ENCODE results near the gene ADAM8. TPM values are rescaled to one million over a fixed set of nuclear protein-coding genes. Genes with fewer than 3 reads are reported as not detected.

The ADAM8 gene
- total and polyA plus RNA-seq, 10 of the 15 experiments (the other 5 are each of a cell fraction or from before 2014, with no cell fraction given), result 0.37 to 92.7 (median 21.7) TPM

DNA sequence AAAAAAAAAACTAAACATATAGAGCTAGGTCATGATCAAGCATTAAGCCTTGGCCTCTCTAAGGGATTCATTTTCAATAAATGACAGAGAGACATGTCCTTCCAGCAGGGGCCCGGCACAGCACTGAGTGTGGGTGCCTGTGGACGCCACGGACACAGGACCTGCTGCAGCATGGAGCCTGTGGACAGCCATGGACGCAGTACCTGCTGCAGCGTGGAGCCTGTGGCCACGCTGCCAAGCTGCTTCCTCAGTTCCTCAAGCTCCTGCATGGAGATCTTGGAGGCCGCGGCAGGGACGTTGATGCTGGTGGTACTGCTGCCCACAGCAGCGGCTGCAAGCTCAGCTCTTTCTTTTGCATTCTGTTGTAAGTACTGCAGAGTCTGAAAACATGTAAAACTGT lies 22.6 kb upstream of the ADAM8 start:
- no peak overlapping the region for H3K4me3 ChIP-seq
- SMC1A ChIA-PET (ENCODE audit: uncharacterized antibody, unreplicated experiment), result no interaction called here
- no peak for FAIRE-seq
- RAD21 ChIA-PET (ENCODE audit: unreplicated experiment), result no interaction called here
- WGBS (ENCODE audit: insufficient coverage, insufficient replicate concordance, low lambda C conversion rate, missing lambda C conversion rate), result 99% methylated on average over 10 of the region's 10 CpGs
- POLR2A ChIA-PET, result no interaction called here
- in situ Hi-C loops (cut with MboI), result no loop called here
- H4K20me1 ChIP-seq (ENCODE audit: control insufficient read depth, insufficient read depth), result no peaks in the 10 kb centered on the region
- intact Hi-C loops (cut with micrococcal nuclease; ENCODE audit: unreplicated experiment), result no loop called here
- H2AFZ ChIP-seq (ENCODE audit: control insufficient read depth, low read depth, low read length), result no peak overlapping the region
- H3K79me2 ChIP-seq (ENCODE audit: control insufficient read depth, insufficient read depth, low read length), result peaks cover 6% of the 10 kb centered on the region
- H3K36me3 ChIP-seq (ENCODE audit: control insufficient read depth in 2 of 2, insufficient read depth in 2 of 2, low read length in 1 of 2), result peaks cover 25 to 33% of the 10 kb centered on the region in 2 experiments
- CTCF ChIA-PET, result interaction anchor here (1.3 to 1.6 kb wide), 2 partner anchors 9 to 21 kb away, joined by 3 to 5 read pairs; no protein-coding TSS in a partner anchor
- no peak for TF ChIP-seq NFYA (IDR thresholded peaks at IDR 0.05; ENCODE audit: borderline replicate concordance, low read depth, low read length)
- no peak for TF ChIP-seq ZNF622 (IDR thresholded peaks at IDR 0.05)
- TF ChIP-seq ETV6 (conservative IDR thresholded peaks at IDR 0.05 in 1 of 2, IDR thresholded peaks at IDR 0.05 in 1 of 2; ENCODE audit: borderline replicate concordance in 1 of 2, low read depth in 1 of 2), result no peak
- TF ChIP-seq FOXM1 (IDR thresholded peaks at IDR 0.05; ENCODE audit: low read depth, low read length), result no peak
- no peak for TF ChIP-seq EZH2 (IDR thresholded peaks at IDR 0.05; ENCODE audit: borderline replicate concordance, control insufficient read depth, low read depth, low read length)
- TF ChIP-seq POLR2AphosphoS5 (IDR thresholded peaks at IDR 0.05; ENCODE audit: low read length), result no peak
- TF ChIP-seq MTA2 (IDR thresholded peaks at IDR 0.05; ENCODE audit: low read depth), result no peak
- TF ChIP-seq KAT2A (conservative IDR thresholded peaks at IDR 0.05; ENCODE audit: control insufficient read depth, low read depth, low read length), result no peak
- TF ChIP-seq BCLAF1 (IDR thresholded peaks at IDR 0.05), result no peak
- TF ChIP-seq MXI1 (IDR thresholded peaks at IDR 0.05; ENCODE audit: low read depth, low read length), result no peak
- TF ChIP-seq STAT3 (IDR thresholded peaks at IDR 0.05; ENCODE audit: low read depth, low read length), result no peak
- TF ChIP-seq SIN3A (IDR thresholded peaks at IDR 0.05; ENCODE audit: low read depth, low read length), result no peak
- TF ChIP-seq ZNF24 (IDR thresholded peaks at IDR 0.05), result no peak
- no peak for TF ChIP-seq RAD51 (IDR thresholded peaks at IDR 0.05)
- TF ChIP-seq TCF7 (IDR thresholded peaks at IDR 0.05; ENCODE audit: borderline replicate concordance), result no peak
- no peak for TF ChIP-seq E4F1 (IDR thresholded peaks at IDR 0.05; ENCODE audit: borderline replicate concordance, partially characterized antibody)
- no peak for TF ChIP-seq SMAD1 (IDR thresholded peaks at IDR 0.05; ENCODE audit: low read depth, partially characterized antibody)
- TF ChIP-seq ZNF207 (IDR thresholded peaks at IDR 0.05; ENCODE audit: borderline replicate concordance), result no peak
- no peak for TF ChIP-seq GATAD2B (conservative IDR thresholded peaks at IDR 0.05; ENCODE audit: low read depth)
- TF ChIP-seq TARDBP (IDR thresholded peaks at IDR 0.05; ENCODE audit: borderline replicate concordance), result no peak
- no peak overlapping the region for H3K4me2 ChIP-seq (ENCODE audit: control insufficient read depth, insufficient read depth)
- H3K9ac ChIP-seq (ENCODE audit: control insufficient read depth, insufficient read depth, low read length), result no peak overlapping the region
- H3K27ac ChIP-seq (ENCODE audit: control insufficient read depth, insufficient read depth), result no peak overlapping the region
- no TSS peak for BruUV-seq (replicated peaks)
- H3K9me3 ChIP-seq (replicated peaks; ENCODE audit: control insufficient read depth, insufficient read depth, low read length), result no peaks in the 10 kb centered on the region
- H3K4me1 ChIP-seq (ENCODE audit: control insufficient read depth, insufficient read depth, low read length), result no peaks in the 10 kb centered on the region
- no peaks in the 10 kb centered on the region for H3K27me3 ChIP-seq (replicated peaks in 1 of 2; ENCODE audit: control insufficient read depth in 2 of 2, insufficient read depth in 2 of 2, low read length in 1 of 2)
- no peak for DNase-seq (ENCODE audit: low read depth, low spot score)
- no peak for ATAC-seq
